Measurements from ENCODE around the gene IL20RB. TPM values are rescaled to one million over a fixed set of nuclear protein-coding genes. Genes with fewer than 3 reads are reported as not detected.

IL20RB gene, protein sequence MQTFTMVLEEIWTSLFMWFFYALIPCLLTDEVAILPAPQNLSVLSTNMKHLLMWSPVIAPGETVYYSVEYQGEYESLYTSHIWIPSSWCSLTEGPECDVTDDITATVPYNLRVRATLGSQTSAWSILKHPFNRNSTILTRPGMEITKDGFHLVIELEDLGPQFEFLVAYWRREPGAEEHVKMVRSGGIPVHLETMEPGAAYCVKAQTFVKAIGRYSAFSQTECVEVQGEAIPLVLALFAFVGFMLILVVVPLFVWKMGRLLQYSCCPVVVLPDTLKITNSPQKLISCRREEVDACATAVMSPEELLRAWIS
- total RNA-seq: 0.54 and 1.3 TPM in 2 replicates

DNA sequence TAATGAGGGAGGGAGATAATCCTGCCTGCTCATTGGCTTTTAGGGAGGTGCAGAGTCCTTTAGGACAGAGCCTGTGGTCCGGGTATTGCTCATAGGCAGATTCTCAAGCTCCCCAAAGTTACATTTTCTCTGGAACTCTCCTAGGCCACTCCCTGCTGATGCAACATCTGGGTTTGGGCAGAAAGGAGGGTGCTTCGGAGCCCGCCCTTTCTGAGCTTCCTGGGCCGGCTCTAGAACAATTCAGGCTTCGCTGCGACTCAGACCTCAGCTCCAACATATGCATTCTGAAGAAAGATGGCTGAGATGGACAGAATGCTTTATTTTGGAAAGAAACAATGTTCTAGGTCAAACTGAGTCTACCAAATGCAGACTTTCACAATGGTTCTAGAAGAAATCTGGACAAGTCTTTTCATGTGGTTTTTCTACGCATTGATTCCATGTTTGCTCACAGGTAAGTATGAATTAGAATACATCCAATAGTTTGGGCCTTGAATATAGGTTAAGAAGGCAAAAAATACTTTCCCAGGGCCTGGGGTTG, at the start of gene IL20RB:
Gene IL20RB (plus strand): TSS at position 233 of the 538 bp plus-strand sequence. CDS start 131 bp downstream, at position 364.

Other genes with a start within 250 kb of the IL20RB start
- gene STAG1, start 205.6 kb upstream of the IL20RB start, total RNA-seq: 31.4 and 35.1 TPM in 2 replicates
- gene SLC35G2, start 138.9 kb upstream of the IL20RB start, total RNA-seq: 12.0 and 15.0 TPM in 2 replicates
- gene NCK1, start 95.8 kb upstream of the IL20RB start, total RNA-seq: 45.9 and 61.3 TPM in 2 replicates